B cell (primary cell): Measurements from ENCODE around the gene KCNK1.

Experiments
- EZH2 ChIP-seq: IDR thresholded peaks from 2 replicates; pipeline ENCODE4 v1.6.1; 2012; ENCODE audit warnings: borderline replicate concordance, low read depth, mild to moderate bottlenecking, moderate library complexity, low read length; ENCODE audit not compliant: insufficient read depth, poor library complexity, severe bottlenecking
- TF ChIP-seq, protein P1 (sequence below): fragments of 200-600 bp; IDR thresholded peaks from one replicate; pipeline ENCODE4 v1.8.0; 2022; ENCODE audit warnings: antibody characterized with exemption, mild to moderate bottlenecking

- no peak for TF ChIP-seq EZH2
- TF ChIP-seq, protein P1, sequence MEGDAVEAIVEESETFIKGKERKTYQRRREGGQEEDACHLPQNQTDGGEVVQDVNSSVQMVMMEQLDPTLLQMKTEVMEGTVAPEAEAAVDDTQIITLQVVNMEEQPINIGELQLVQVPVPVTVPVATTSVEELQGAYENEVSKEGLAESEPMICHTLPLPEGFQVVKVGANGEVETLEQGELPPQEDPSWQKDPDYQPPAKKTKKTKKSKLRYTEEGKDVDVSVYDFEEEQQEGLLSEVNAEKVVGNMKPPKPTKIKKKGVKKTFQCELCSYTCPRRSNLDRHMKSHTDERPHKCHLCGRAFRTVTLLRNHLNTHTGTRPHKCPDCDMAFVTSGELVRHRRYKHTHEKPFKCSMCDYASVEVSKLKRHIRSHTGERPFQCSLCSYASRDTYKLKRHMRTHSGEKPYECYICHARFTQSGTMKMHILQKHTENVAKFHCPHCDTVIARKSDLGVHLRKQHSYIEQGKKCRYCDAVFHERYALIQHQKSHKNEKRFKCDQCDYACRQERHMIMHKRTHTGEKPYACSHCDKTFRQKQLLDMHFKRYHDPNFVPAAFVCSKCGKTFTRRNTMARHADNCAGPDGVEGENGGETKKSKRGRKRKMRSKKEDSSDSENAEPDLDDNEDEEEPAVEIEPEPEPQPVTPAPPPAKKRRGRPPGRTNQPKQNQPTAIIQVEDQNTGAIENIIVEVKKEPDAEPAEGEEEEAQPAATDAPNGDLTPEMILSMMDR, result no peak
Observed at GRCh38 chr1:233607252-233608119, 6.4 kb upstream of the KCNK1 start.
